Omental fat pad (tissue), 4 donors: Measurements from ENCODE around the gene AGMAT. TPM values are rescaled to one million over a fixed set of nuclear protein-coding genes. Genes with fewer than 3 reads are reported as not detected.
"Not testable (repeated sequence)": the region's sequence is repeated elsewhere in the genome, so short reads cannot be mapped to it uniquely, and the experiment has no call there.

Experiments
- ATAC-seq: fragments of 150-250 bp; one replicate; pipeline ENCODE4 v1.9.1; 2016; ENCODE audit warnings: mild to moderate bottlenecking, moderate library complexity; ENCODE audit not compliant: low FRiP score
- DNase-seq: peaks from one replicate; pipeline ENCODE4 v3.0.0-alpha.2; 2019; ENCODE audit warnings: low spot score
- total RNA-seq, 4 donors: library from RNA; depleted of rRNA; stranded (reverse); fragments of >200 nt; gene quantifications; one replicate each; pipeline ENCODE4 v1.1.0, GENCODE V29; 2016
- TF ChIP-seq, protein P1 (sequence below), 3 donors: fragments of 450-650 bp; IDR thresholded peaks; one replicate each; pipeline ENCODE4 v1.5.1; 2016 to 2017; ENCODE audit warnings: antibody characterized with exemption in 3 of 3, mild to moderate bottlenecking in 3 of 3, moderate library complexity in 2 of 3

Gene AGMAT
- total RNA-seq, 4 donors from 2014 or later = 0.24 to 0.65 (median 0.44) TPM; not detected in 1

DNA sequence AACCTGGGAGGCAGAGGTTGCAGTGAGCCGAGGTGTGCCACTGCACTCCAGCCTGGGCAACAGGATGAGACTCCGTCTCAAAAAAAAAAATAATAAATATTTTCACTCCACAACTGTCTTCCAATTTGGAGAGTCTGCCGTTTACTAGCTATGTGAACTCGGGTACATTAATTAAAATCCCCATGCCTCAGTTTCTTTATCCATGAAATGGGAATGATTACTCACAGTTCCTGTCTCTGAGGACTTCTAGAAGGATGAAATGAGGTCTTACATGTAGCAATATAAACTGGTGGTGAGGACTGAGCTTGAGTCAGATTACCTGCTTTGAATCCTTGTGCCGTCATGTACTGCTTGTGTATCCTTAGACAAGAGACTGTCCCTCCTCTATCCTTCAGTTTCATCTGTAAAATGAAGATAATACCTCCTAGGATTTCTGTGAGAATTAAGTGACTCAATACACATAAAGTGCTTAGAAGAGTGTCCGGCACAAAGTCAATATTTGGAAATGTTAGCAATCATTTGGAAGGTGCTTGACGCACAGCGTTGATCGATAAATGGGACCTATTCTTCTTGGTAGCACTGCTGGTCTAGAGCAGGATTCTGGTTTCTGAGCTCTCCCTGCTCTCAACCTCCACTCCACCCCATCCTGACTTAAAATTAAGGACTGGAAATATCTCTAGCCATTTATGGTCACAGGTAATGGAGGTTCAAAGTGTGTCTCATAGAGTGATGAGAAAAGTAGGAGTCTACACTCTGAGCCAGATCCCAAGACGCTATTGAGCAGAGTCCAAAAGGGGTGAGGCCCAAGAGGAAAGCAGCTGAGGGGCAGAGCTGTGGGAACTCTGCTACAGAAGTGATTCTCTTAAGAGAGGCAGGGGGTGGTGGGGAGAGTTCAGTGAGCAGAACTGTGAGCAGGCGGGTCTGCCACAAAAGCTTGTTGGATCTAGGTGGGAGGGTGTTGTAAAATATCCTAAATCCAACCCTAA is 20.8 kb upstream of the AGMAT start:
- no peak for DNase-seq
- ATAC-seq = no peak
- TF ChIP-seq, protein P1, sequence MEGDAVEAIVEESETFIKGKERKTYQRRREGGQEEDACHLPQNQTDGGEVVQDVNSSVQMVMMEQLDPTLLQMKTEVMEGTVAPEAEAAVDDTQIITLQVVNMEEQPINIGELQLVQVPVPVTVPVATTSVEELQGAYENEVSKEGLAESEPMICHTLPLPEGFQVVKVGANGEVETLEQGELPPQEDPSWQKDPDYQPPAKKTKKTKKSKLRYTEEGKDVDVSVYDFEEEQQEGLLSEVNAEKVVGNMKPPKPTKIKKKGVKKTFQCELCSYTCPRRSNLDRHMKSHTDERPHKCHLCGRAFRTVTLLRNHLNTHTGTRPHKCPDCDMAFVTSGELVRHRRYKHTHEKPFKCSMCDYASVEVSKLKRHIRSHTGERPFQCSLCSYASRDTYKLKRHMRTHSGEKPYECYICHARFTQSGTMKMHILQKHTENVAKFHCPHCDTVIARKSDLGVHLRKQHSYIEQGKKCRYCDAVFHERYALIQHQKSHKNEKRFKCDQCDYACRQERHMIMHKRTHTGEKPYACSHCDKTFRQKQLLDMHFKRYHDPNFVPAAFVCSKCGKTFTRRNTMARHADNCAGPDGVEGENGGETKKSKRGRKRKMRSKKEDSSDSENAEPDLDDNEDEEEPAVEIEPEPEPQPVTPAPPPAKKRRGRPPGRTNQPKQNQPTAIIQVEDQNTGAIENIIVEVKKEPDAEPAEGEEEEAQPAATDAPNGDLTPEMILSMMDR (IDR thresholded peaks at IDR 0.05) = no peak

DNA sequence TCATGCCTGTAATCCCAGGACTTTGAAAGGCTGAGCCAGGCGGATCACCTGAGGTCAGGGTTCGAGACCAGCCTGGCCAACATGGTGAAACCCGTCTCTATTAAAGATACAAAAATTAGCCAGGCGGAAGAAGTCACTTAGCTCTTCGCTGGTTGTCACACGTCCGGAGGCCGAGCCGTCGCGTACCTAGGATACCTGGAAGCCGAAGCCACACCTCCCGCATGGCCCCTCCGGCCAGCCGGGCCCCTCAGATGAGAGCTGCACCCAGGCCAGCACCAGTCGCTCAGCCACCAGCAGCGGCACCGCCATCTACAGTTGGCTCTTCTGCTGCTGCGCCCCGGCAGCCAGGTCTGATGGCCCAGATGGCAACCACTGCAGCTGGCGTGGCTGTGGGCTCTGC is 19.5 kb upstream of the AGMAT start:
- not testable (repeated sequence) for DNase-seq, ATAC-seq

- DNase-seq, ATAC-seq: not testable (repeated sequence)
Observed at GRCh38 chr1:15603966-15604282, 19.1 kb upstream of the AGMAT start.

DNA sequence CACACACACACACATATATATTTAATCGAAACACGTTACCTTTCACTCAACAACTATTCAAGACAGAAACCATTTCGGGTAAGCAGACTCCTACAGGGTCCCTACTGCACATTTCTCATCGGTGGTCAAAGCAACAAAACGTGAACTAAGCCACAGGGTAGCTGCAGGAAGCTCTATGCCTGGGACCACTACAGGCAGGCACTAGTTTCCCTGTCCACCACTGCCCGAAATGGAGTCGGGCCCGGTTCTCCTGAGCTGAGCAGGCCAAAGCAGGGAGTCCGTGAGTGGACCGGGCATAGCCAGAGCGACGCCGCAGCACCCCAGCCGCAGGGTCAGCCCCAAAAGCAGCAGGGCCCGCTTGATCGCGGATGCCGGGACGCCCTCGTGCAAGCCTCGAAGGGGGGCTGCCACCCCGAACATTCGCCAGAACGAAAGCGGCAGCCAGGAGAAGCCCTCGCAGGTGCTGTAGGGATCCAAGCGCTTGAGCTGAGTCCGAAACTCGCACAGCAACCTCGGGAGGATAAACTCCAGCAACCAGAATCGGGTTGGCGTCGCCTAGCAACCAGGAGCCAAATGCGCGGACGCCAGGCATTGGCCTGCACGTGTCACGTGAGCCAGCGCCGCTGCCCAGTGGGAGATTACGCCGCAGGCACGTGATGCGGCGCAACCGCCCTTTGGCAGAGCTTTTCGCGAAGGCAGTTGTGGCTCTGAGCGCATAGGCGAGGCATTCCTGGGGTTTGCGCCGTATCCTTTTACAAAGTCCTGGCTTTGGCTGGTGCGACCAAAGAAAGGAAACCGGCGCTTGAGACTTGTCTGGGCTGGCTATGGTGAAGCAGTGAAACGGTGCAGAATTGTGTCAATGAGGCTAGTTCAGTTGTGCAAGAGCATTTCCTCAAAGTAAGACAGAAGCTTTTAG is 18.5 kb upstream of the AGMAT start:
- ATAC-seq (peak; percentile 94), DNase-seq (peak; percentile 93)
- TF ChIP-seq, protein P1 (IDR thresholded peaks at IDR 0.05) = no peak

- TF ChIP-seq, protein P1 (IDR thresholded peaks at IDR 0.05) = no peak
- no peak for DNase-seq
- no peak for ATAC-seq
Observed at GRCh38 chr1:15598436-15598835, 13.6 kb upstream of the AGMAT start.

GRCh38 chr1:15595809-15596617 is 11.2 kb upstream of the AGMAT start:
- TF ChIP-seq, protein P1 (IDR thresholded peaks at IDR 0.05) = no peak
- no peak for ATAC-seq

GRCh38 chr1:15592285-15592684 is 7.4 kb upstream of the AGMAT start:
- TF ChIP-seq, protein P1 (IDR thresholded peaks at IDR 0.05) = no peak
- no peak for DNase-seq
- no peak for ATAC-seq

More at GRCh38 chr1:15595809-15596617, 11.2 kb upstream of the AGMAT start:
- no peak for DNase-seq
